GM21360 (cell line): ENCODE measurements around the gene RNF167.

Experiments
- ATAC-seq: cut with Tn5 transposase; IDR thresholded peaks from one replicate; pipeline ENCODE4 v1.9.1; 2021; ENCODE audit warnings: mild to moderate bottlenecking, moderate library complexity; ENCODE audit not compliant: unreplicated experiment

The RNF167 gene

GRCh38 chr17:4950075-4950745, 10.1 kb downstream of the RNF167 start:
- peak; percentile 13 for ATAC-seq

- no peak for ATAC-seq
These were observed 10.7 kb downstream of the RNF167 start, which contains the start of gene ENO3 for GRCh38 chr17:4950746-4951204. Gene ENO3 (plus strand): TSS chr17:4951119. CDS start chr17:4951830, 711 bp downstream.

GRCh38 chr17:4951486-4951885, 11.4 kb downstream of the RNF167 start:
- no peak for ATAC-seq

- ATAC-seq, result no peak
These were observed 13.4 kb downstream of the RNF167 start for GRCh38 chr17:4953451-4953961.

GRCh38 chr17:4955091-4955490, 15.0 kb downstream of the RNF167 start:
- ATAC-seq, result no peak

- ATAC-seq, result no peak
These were observed 16.5 kb downstream of the RNF167 start for GRCh38 chr17:4956493-4957061.

GRCh38 chr17:4958102-4958501, 18.0 kb downstream of the RNF167 start:
- ATAC-seq, result no peak

- no peak for ATAC-seq
These were observed 19.3 kb downstream of the RNF167 start for GRCh38 chr17:4959261-4959965.

GRCh38 chr17:4960279-4960922, 20.3 kb downstream of the RNF167 start:
- ATAC-seq, result no peak

GRCh38 chr17:4965311-4965986, 25.4 kb downstream of the RNF167 start:
- no peak for ATAC-seq

GRCh38 chr17:4966844-4967538, 26.9 kb downstream of the RNF167 start:
- ATAC-seq, result peak; percentile 69

- peak; percentile 53 for ATAC-seq
These were observed 27.7 kb downstream of the RNF167 start, which contains the start of gene SPAG7 for GRCh38 chr17:4967539-4968485. Gene SPAG7 (minus strand): TSS chr17:4967817. CDS start chr17:4967804, 13 bp downstream.

GRCh38 chr17:4968486-4969046, 28.5 kb downstream of the RNF167 start:
- no peak for ATAC-seq

- no peak for ATAC-seq
These were observed 29.0 kb downstream of the RNF167 start for GRCh38 chr17:4969047-4969550.

GRCh38 chr17:4969551-4970173, 29.6 kb downstream of the RNF167 start:
- ATAC-seq, result no peak

GRCh38 chr17:4970273-4970672, 30.2 kb downstream of the RNF167 start:
- no peak for ATAC-seq

GRCh38 chr17:4971826-4972225, 31.8 kb downstream of the RNF167 start:
- ATAC-seq, result no peak

GRCh38 chr17:4972322-4972721, 32.3 kb downstream of the RNF167 start:
- no peak for ATAC-seq
